Lower leg skin (tissue), 4 donors: Measurements from ENCODE around the gene RPIA. TPM values are rescaled to one million over a fixed set of nuclear protein-coding genes. Genes with fewer than 3 reads are reported as not detected.

Experiments used
- DNase-seq, 2 donors: peaks; one replicate each; pipeline ENCODE4 v3.0.0-alpha.2; 2019; ENCODE audit warnings: low spot score in 2 of 2
- H3K4me3 ChIP-seq: fragments of 200-600 bp; sonication (generic); 2 replicates; pipeline ENCODE4 v1.5.1; 2017; ENCODE audit warnings: mild to moderate bottlenecking, low read depth; ENCODE audit not compliant: poor library complexity, severe bottlenecking
- POLR2A ChIP-seq, 2 donors: fragments of 450-650 bp; IDR thresholded peaks; one replicate each; pipeline ENCODE4 v1.6.1; 2016 to 2017; ENCODE audit warnings: antibody characterized with exemption in 2 of 2, mild to moderate bottlenecking in 1 of 2, moderate library complexity in 1 of 2
- WGBS, 2 donors: methylation state at CpG; one replicate each; pipeline ENCODE4 v1.1.5; 2018; 5-methylcytosine and 5-hydroxymethylcytosine counted together
- intact Hi-C: fragments of 100-400 bp; cut with DNase I; formaldehyde crosslinking; loops from one replicate; pipeline ENCODE4 v1.15.0; 2023; ENCODE audit warnings: low total_unique reads
- total RNA-seq, 4 donors: library from RNA; depleted of rRNA; stranded (reverse); fragments of >200 nt; gene quantifications; one replicate each; pipeline ENCODE4 v1.1.0, GENCODE V29; 2016
- TF ChIP-seq, protein P1 (sequence below), 3 donors: fragments of 450-650 bp; IDR thresholded peaks; one replicate each; pipeline ENCODE4 v1.5.1; 2016; ENCODE audit warnings: antibody characterized with exemption in 3 of 3, mild to moderate bottlenecking in 3 of 3, moderate library complexity in 2 of 3

RPIA gene
- total RNA-seq, 4 donors from 2014 or later: 5.9 to 14.1 (median 8.5) TPM

DNA sequence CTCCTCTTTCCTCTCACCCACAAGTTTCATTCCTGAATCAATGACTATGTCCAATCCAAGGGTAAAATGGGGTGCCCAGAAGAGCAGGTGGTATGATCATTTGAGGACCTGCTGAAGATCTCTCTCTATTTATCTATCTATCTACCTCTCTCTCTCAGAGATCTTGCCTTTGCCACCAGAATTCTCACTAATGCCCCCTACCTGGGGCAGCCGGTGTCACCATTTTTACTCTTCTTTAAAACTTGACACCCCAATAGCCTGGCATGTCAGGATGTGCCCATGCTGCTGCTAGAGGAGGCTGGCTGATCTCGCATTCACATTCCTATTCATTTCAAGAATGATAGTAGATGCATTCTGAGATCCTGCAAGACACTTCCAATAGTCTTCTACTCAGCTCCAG, 24.3 kb upstream of the RPIA start:
- intact Hi-C loops: no loop called here
- DNase-seq: no peak
- H3K4me3 ChIP-seq: no peak overlapping the region
- 82 to 95% methylated on average over 2 of the region's 2 CpGs for WGBS, 2 donors
- TF ChIP-seq POLR2A (IDR thresholded peaks at IDR 0.05): no peak
- TF ChIP-seq, protein P1, sequence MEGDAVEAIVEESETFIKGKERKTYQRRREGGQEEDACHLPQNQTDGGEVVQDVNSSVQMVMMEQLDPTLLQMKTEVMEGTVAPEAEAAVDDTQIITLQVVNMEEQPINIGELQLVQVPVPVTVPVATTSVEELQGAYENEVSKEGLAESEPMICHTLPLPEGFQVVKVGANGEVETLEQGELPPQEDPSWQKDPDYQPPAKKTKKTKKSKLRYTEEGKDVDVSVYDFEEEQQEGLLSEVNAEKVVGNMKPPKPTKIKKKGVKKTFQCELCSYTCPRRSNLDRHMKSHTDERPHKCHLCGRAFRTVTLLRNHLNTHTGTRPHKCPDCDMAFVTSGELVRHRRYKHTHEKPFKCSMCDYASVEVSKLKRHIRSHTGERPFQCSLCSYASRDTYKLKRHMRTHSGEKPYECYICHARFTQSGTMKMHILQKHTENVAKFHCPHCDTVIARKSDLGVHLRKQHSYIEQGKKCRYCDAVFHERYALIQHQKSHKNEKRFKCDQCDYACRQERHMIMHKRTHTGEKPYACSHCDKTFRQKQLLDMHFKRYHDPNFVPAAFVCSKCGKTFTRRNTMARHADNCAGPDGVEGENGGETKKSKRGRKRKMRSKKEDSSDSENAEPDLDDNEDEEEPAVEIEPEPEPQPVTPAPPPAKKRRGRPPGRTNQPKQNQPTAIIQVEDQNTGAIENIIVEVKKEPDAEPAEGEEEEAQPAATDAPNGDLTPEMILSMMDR (IDR thresholded peaks at IDR 0.05): no peak

DNA sequence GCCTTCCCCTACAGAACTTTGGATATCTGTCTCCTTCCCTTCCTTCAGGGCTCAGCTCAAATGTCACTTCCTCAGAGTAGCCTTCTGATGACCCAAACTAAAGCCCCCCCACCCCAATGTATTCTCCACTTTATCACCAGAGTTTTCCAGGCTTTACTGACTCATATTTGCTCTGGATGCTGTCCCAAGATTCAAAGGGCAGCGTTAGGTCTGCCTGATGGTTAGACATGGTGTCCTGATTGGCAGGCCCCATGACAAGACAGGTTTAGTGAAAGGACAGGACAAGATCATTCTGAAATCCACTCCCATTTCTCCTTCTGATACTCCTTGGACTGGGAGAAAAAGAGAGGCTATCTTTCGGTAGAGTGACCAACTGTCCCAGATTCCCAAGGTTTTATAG, 22.6 kb upstream of the RPIA start:
- TF ChIP-seq POLR2A (IDR thresholded peaks at IDR 0.05): no peak
- TF ChIP-seq, protein P1 (IDR thresholded peaks at IDR 0.05): no peak
- DNase-seq: no peak
- H3K4me3 ChIP-seq: no peak overlapping the region
- intact Hi-C loops: no loop called here
- 91 to 92% methylated on average over 2 of the region's 2 CpGs for WGBS, 2 donors

DNA sequence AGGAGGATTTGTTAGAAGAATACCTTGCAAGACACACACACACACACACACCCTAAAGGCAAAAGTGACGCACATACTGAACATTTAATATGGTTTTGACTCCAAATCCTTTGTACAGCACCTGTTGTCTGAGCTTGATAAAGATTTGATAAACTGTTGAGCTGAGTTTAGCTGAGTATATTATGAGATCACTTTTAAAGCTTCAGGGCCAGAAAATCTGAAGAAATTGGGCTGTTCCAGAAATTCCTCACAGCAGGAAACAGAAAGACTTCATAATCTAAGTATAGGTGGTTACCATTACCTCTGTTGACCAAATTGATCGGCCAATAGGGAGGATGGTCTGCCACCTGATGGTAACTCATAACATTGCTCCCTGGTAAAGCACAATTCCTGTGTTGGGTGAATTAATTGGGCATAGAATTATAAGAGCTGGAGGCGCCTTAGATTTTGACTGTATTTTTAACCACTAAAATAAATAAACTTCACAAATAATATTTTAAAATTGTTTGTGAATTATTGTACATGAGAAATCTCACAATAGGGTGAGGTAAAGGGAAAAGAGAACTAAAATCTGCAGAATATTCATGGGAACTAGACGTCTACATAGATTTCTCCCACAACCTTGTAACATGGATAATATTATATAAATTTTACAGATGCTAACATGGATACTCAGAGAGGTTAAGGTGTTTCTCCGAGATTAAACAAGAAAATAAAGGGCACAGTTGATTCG, 21.8 kb upstream of the RPIA start:
- TF ChIP-seq, protein P1 (IDR thresholded peaks at IDR 0.05): no peak
- TF ChIP-seq POLR2A (IDR thresholded peaks at IDR 0.05): no peak
- no peak for DNase-seq
- WGBS, 2 donors: 55 to 56% methylated on average over 6 of the region's 6 CpGs
- H3K4me3 ChIP-seq: no peak overlapping the region
- intact Hi-C loops: loop anchor here (5.0 kb wide), 1 partner anchor 77 kb away; no protein-coding TSS in a partner anchor

DNA sequence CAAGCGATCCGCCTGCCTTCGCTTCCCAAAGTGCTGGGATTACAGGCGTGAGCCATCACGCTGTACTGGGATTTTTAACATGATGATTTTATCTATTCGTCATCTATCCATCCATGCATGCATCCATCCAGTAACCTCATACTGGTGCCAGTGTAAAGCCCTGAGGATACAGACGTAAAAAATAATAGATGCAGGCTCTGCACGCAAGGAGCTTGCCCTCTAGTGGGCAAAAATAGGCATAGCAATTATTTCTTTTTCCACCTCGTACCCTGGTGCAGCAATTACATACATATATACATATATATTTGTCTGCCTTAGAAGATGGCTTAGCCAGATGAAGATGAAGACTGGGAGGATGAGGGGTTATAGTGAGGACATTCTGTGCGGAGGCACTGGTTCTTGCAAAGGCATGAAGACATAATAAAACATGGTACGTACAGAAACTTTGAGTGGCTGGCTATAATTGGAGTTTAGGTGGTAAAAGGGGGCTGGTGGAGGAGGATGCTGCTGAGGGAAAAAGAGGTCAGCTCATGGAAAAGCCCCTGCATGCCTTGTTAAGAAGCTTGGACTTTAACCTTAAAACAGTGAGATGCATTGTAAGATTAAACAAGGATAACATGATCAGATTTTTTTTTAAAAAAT, 19.6 kb upstream of the RPIA start:
- H3K4me3 ChIP-seq: no peak overlapping the region
- intact Hi-C loops: loop anchor here (5.0 kb wide), 1 partner anchor 80 kb away; no protein-coding TSS in a partner anchor
- TF ChIP-seq POLR2A (IDR thresholded peaks at IDR 0.05): no peak
- TF ChIP-seq, protein P1 (IDR thresholded peaks at IDR 0.05): no peak
- WGBS, 2 donors: 35 to 41% methylated on average over 11 of the region's 11 CpGs
- no peak for DNase-seq

DNA sequence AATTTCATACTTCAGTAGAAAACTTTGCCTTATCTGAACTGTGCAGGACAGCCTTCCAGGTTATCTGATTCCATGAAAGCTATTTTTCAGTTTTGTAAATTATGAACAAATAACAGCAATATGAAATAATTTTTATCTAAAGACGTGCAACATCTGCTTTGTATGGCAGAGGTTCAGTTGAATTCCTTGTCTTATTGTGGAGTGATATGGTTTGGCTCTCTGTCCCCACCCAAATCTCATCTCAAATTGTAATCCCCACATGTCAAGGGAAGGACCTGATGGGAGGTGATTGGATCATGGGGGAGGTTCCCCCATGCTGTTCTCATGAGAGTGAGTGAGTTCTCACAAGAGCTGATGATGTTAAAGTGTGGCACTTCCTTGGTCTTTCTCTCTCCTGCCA, 18.1 kb upstream of the RPIA start:
- 63 to 69% methylated on average over 1 of the region's 1 CpG for WGBS, 2 donors
- intact Hi-C loops: loop anchor here (5.0 kb wide), 1 partner anchor 81 kb away; no protein-coding TSS in a partner anchor
- TF ChIP-seq, protein P1 (IDR thresholded peaks at IDR 0.05): no peak
- no peak for TF ChIP-seq POLR2A (IDR thresholded peaks at IDR 0.05)
- DNase-seq: no peak
- no peak overlapping the region for H3K4me3 ChIP-seq
